ENCODE results near the gene SNTB2. TPM values are rescaled to one million over a fixed set of nuclear protein-coding genes. Genes with fewer than 3 reads are reported as not detected.

Gene SNTB2
- total and polyA plus RNA-seq, 9 of the 15 experiments (the other 6 are each of a cell fraction or from before 2014, with no cell fraction given), result 1.2 to 13.7 (median 5.7) TPM

- TF ChIP-seq ZNF407 (IDR thresholded peaks at IDR 0.05; ENCODE audit: low read depth) (no peak), SREBF1 (IDR thresholded peaks at IDR 0.05; ENCODE audit: borderline replicate concordance, low read depth, low read length) (no peak), GABPB1 (CRISPR knock-in tag; IDR thresholded peaks at IDR 0.05) (peak; percentile 89), ZBTB11 (CRISPR knock-in tag; IDR thresholded peaks at IDR 0.05) (peak in 1 of 3 experiments; percentile 85; a peak in 2 of 6 replicates), MCM3 (IDR thresholded peaks at IDR 0.05) (no peak), SIN3B (IDR thresholded peaks at IDR 0.05; ENCODE audit: low read depth) (peak; percentile 84; the same call in 1 of the 2 replicates), E2F1 (CRISPR knock-in tag; IDR thresholded peaks at IDR 0.05) (peak; percentile 88)
Observed at GRCh38 chr16:69330286-69331109, 143.5 kb downstream of the SNTB2 start, which contains the start of gene PDF (continued).

All from K562 (cell line).